Naive thymus-derived CD8-positive, alpha-beta T cell (primary cell): ENCODE data around the gene OR10P1. TPM values are rescaled to one million over a fixed set of nuclear protein-coding genes. Genes with fewer than 3 reads are reported as not detected.
"Not testable (repeated sequence)": the region's sequence is repeated elsewhere in the genome, so short reads cannot be mapped to it uniquely, and the experiment has no call there.

Experiments
- ATAC-seq, 2 donors: fragments of 150-1000 bp; cut with Tn5 transposase in 1 of 2; sonication (Bioruptor Pico), chemical (Tn5 transposase) in 1 of 2; 1 replicate in 1 of 2; 2 replicates in 1 of 2; pipeline ENCODE4 v1.10.0; 2021; ENCODE audit warnings: mild to moderate bottlenecking in 2 of 2, moderate library complexity in 2 of 2
- POLR2A ChIA-PET: fragments of 350-600 bp; sonication (Branson Sonifier 250); formaldehyde crosslinking; loops from one replicate; lab custom pipeline; 2021; ENCODE audit warnings: antibody characterized with exemption; lab: Charles Lee
- DNase-seq, 10 donors: peaks; one replicate each; pipeline versions ENCODE4 v3.0.0 to v3.0.0-alpha.2; 2020 to 2022
- H3K27ac Mint-ChIP-seq, 10 donors: one replicate each; pipeline ENCODE4 v1.8.0; 2020 to 2022; ENCODE audit warnings: mild to moderate bottlenecking in 10 of 10, mixed read lengths in 10 of 10, moderate library complexity in 4 of 10, inconsistent platforms in 1 of 10
- H3K27me3 Mint-ChIP-seq, 5 donors: one replicate each; pipeline ENCODE4 v1.8.0; 2021 to 2022; ENCODE audit warnings: mixed read lengths in 5 of 5
- H3K36me3 Mint-ChIP-seq, 3 donors: one replicate each; pipeline ENCODE4 v1.8.0; 2020 to 2022; ENCODE audit warnings: mixed read lengths in 3 of 3, mild to moderate bottlenecking in 2 of 3, inconsistent platforms in 1 of 3
- H3K4me1 Mint-ChIP-seq, 4 donors: one replicate each; pipeline ENCODE4 v1.8.0; 2021 to 2022; ENCODE audit warnings: mixed read lengths in 4 of 4
- H3K4me3 Mint-ChIP-seq, 10 donors: one replicate each; pipeline ENCODE4 v1.8.0; 2020 to 2022; ENCODE audit warnings: mild to moderate bottlenecking in 10 of 10, mixed read lengths in 10 of 10, moderate library complexity in 6 of 10, inconsistent platforms in 1 of 10
- H3K9me3 Mint-ChIP-seq, 9 donors: one replicate each; pipeline ENCODE4 v1.8.0; 2020 to 2022; ENCODE audit warnings: mixed read lengths in 9 of 9, mild to moderate bottlenecking in 3 of 9, inconsistent platforms in 1 of 9, moderate library complexity in 1 of 9
- polyA plus RNA-seq, 3 donors: library from polyadenylated mRNA; unstranded; fragments of 300-500 nt; fragmentation: Illumina TruSeq; gene quantifications; one replicate each; pipeline ENCODE4 v1.2.3, GENCODE V29; 2021
- total RNA-seq, 8 experiments: library from RNA in 2 of 8; stranded (reverse) in 2 of 8; gene quantifications; one replicate each; pipeline ENCODE4 v1.2.3 and lab custom pipeline; 2021 to 2026

The OR10P1 gene
- total and polyA plus RNA-seq, 5 experiments from 2014 or later, result not detected

GRCh38 chr12:55633151-55633550, 3.5 kb upstream of the OR10P1 start:
- Mint-ChIP-seq H3K36me3 (no peaks in the 10 kb centered on the region), H3K27me3 (peaks cover 10 to 27% (median 18%) of the 10 kb centered on the region in 5 donors), H3K9me3 (no peaks in the 10 kb centered on the region), H3K4me3 (no peak overlapping the region), H3K4me1 (peaks cover 5 to 15% (median 12%) of the 10 kb centered on the region in 4 donors), H3K27ac (no peak overlapping the region)
- DNase-seq (no peak), ATAC-seq (no peak)
- POLR2A ChIA-PET, result interaction anchor here (0.8 kb wide), 1 partner anchor 14 kb away, joined by 5 read pairs; no protein-coding TSS in a partner anchor

DNA sequence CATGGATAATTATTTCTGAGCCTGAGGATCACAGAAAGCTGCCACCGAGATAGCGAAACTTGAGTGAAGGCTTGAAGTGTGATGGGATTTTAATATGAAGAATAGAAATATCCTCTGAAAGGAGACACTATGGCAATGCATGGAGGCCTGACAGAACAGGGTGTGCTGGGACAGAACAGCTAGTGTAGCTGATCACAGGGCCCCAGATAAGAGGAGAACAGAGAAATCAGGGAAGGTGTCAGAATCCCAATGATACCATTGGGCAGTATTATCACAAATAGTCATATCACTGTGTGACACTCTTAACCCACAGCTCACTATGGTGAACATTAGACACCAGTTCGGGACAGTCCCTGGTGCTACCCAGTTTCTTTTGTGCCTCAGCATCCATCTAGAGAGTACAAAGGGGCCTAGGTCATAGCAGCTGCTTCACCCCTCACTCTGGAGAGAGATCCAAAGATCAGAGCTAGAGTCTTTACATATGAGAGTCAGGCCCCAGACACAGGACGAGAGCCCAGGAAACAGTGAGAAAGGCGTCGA, 506 bp upstream of the OR10P1 start:
- Mint-ChIP-seq H3K27me3 (peaks cover 6 to 26% (median 16%) of the 10 kb centered on the region in 5 donors), H3K9me3 (no peaks in the 10 kb centered on the region), H3K4me1 (peaks cover 5 to 9% (median 8%) of the 10 kb centered on the region in 4 donors), H3K27ac (peak overlapping the region in 1 of 10 donors; percentile 23), H3K4me3 (no peak overlapping the region), H3K36me3 (no peaks in the 10 kb centered on the region)
- POLR2A ChIA-PET, result no interaction called here
- DNase-seq (no peak), ATAC-seq (no peak)

- no peaks in the 10 kb centered on the region for H3K9me3 Mint-ChIP-seq
- DNase-seq (peak in 4 of 10 donors; percentile 8 to 39 (median 31)), ATAC-seq (peak; percentile 87 to 88)
- H3K36me3 Mint-ChIP-seq, result no peaks in the 10 kb centered on the region
- peaks cover 12 to 20% (median 15%) of the 10 kb centered on the region in 4 donors for H3K4me1 Mint-ChIP-seq
- POLR2A ChIA-PET, result no interaction called here
- H3K27ac Mint-ChIP-seq, result peak overlapping the region in 6 of 10 donors; percentile 1 to 91 (median 77)
- peaks cover 6 to 22% (median 15%) of the 10 kb centered on the region in 5 donors for H3K27me3 Mint-ChIP-seq
- H3K4me3 Mint-ChIP-seq, result peak overlapping the region in 9 of 10 donors; percentile 2 to 72 (median 31)
These were observed 775 bp downstream of the OR10P1 start for GRCh38 chr12:55637467-55637866.

DNA sequence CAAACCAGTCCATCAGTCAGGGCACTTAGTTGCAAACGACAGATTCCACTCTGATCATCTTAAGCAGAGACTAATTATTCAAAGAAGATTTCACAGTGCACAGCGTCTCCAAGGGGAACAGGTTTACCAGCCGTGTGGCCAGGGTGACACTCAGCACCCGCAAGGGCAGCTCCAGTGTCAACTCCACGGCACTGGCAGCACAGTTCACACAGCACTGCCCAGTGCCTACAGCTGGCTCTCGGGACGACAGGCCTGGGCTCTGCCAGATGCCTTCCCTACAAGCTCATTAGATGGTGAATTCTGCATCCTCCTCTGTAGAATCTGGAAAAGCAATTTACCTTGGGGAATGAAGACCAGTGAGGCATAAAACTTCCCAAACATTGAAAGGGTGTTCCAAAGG, 4.9 kb downstream of the OR10P1 start:
- no peak overlapping the region for H3K4me3 Mint-ChIP-seq
- peaks cover 19 to 39% (median 31%) of the 10 kb centered on the region in 4 donors for H3K4me1 Mint-ChIP-seq
- DNase-seq (no peak), ATAC-seq (no peak)
- H3K9me3 Mint-ChIP-seq, result no peaks in the 10 kb centered on the region
- H3K27ac Mint-ChIP-seq, result peak overlapping the region in 1 of 10 donors; percentile 18
- no peaks in the 10 kb centered on the region for H3K36me3 Mint-ChIP-seq
- POLR2A ChIA-PET, result no interaction called here
- H3K27me3 Mint-ChIP-seq, result peaks cover 5 to 14% (median 10%) of the 10 kb centered on the region in 5 donors

DNA sequence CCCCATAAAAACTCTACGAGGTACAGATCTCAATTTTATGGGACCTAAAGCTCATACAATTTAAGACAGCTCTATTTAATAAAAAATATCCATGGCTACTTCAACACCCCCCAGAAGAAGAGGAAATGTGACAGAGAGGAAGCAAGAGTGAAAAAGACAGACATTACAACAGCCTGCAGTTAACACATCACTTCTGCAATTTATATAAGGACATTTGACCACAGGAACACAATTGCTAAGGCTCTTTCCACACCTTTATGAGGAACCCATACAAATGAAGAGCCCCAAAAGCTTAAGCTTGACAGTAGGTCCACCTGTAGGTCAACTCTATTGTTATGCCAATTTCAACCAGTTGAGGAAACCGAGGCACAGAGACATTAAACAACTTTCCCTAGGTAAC, 5.6 kb downstream of the OR10P1 start:
- Mint-ChIP-seq H3K4me3 (peak overlapping the region in 2 of 10 donors; percentile 13 to 38), H3K27ac (peak overlapping the region in 1 of 10 donors; percentile 18), H3K27me3 (peaks cover 3 to 9% (median 5%) of the 10 kb centered on the region in 5 donors), H3K9me3 (no peaks in the 10 kb centered on the region), H3K4me1 (peaks cover 21 to 37% (median 30%) of the 10 kb centered on the region in 4 donors), H3K36me3 (no peaks in the 10 kb centered on the region)
- DNase-seq (no peak), ATAC-seq (no peak)
- POLR2A ChIA-PET, result no interaction called here

DNA sequence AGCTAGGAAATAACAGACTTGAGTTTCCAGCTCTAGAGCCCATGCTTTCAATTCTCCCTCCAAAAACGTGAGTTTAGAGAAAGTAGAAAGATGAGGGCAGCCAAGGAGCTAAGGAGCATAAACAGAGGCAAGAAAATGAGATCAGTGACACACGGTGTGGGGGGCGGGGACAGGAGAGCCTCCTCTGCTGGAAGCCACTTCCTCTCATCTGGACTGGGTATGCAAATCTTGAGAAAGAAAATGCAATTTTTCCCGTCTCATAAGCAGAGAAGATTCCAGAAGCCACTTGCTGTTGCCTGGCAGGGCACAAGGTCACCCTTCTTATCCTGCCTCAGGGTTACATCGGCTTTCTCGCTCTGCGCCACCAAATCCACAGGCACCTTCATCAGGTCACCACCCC, 6.0 kb downstream of the OR10P1 start:
- no peaks in the 10 kb centered on the region for H3K36me3 Mint-ChIP-seq
- no peak overlapping the region for H3K4me3 Mint-ChIP-seq
- no peaks in the 10 kb centered on the region for H3K9me3 Mint-ChIP-seq
- H3K27me3 Mint-ChIP-seq, result peaks cover 0 to 5% (median 1%) of the 10 kb centered on the region in 5 donors
- H3K4me1 Mint-ChIP-seq, result peaks cover 17 to 33% (median 26%) of the 10 kb centered on the region in 4 donors
- ATAC-seq, result no peak
- peak overlapping the region in 2 of 10 donors; percentile 18 to 37 for H3K27ac Mint-ChIP-seq
- POLR2A ChIA-PET, result no interaction called here
- DNase-seq, result no peak

DNA sequence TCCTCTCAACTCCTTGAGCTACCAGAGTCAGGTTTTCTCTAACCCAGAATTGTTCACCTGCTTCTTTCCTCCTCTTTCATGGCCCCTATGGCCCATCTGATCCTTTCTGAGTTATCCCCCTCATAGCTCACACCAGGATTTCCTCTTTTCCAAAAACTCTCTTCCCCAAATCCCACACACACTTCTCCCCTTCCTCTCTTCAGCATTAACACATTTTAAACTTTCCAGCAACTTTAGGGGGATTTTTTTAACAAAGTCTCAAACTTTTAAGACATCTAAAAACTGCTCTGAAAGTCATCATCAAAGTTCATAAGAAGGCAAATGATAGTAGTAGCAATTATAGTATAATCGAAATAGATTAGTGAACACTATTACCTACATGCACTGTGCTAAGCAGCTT, 7.9 kb downstream of the OR10P1 start:
- H3K27ac Mint-ChIP-seq, result peak overlapping the region in 2 of 10 donors; percentile 41 to 53
- ATAC-seq (no peak), DNase-seq (no peak)
- POLR2A ChIA-PET, result no interaction called here
- H3K27me3 Mint-ChIP-seq, result no peaks in the 10 kb centered on the region
- H3K4me3 Mint-ChIP-seq, result no peak overlapping the region
- H3K36me3 Mint-ChIP-seq, result no peaks in the 10 kb centered on the region
- H3K4me1 Mint-ChIP-seq, result peaks cover 16 to 32% (median 26%) of the 10 kb centered on the region in 4 donors
- no peaks in the 10 kb centered on the region for H3K9me3 Mint-ChIP-seq

DNA sequence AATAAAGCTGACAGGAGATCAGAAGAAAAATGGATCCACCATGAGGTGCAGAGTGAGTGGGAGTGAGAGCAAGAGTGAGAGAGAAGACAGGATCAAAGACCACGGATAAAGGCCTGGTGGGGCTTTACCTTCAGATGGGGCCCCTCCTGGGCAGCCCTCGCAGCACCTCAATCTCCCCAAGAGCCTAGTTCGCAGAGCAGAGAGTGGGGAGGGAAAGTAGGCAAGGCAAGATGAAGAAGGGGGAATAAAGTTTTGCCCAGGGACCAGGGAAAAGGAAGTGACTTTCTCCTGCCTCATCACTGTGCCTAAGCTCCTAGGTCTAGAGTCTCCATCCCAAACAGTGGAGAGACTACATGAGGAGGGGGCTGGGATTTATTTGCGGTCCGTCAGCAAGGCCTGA, 10.3 kb downstream of the OR10P1 start:
- POLR2A ChIA-PET, result interaction anchor here (1.4 to 1.7 kb wide), 2 partner anchors 9 to 14 kb away, joined by 5 to 21 read pairs; no protein-coding TSS in a partner anchor
- Mint-ChIP-seq H3K9me3 (no peaks in the 10 kb centered on the region), H3K27me3 (no peaks in the 10 kb centered on the region), H3K4me1 (peaks cover 14 to 32% (median 24%) of the 10 kb centered on the region in 4 donors), H3K27ac (peak overlapping the region in 9 of 10 donors; percentile 82 to 92 (median 88)), H3K4me3 (peak overlapping the region in 3 of 10 donors; percentile 21 to 39 (median 26)), H3K36me3 (no peaks in the 10 kb centered on the region)
- DNase-seq (no peak), ATAC-seq (no peak)

GRCh38 chr12:55650620-55651298, 14.1 kb downstream of the OR10P1 start:
- POLR2A ChIA-PET, ATAC-seq, H3K9me3 Mint-ChIP-seq, H3K27me3 Mint-ChIP-seq, H3K4me3 Mint-ChIP-seq, DNase-seq, H3K36me3 Mint-ChIP-seq: not testable (repeated sequence)
- Mint-ChIP-seq H3K27ac (peak overlapping the region in 1 of 10 donors; percentile 13), H3K4me1 (peaks cover 12 to 26% (median 18%) of the 10 kb centered on the region in 4 donors)

GRCh38 chr12:55651299-55651683, 14.6 kb downstream of the OR10P1 start:
- Mint-ChIP-seq H3K27me3 (no peaks in the 10 kb centered on the region), H3K4me1 (peaks cover 10 to 23% (median 14%) of the 10 kb centered on the region in 4 donors), H3K4me3 (no peak overlapping the region), H3K36me3 (no peaks in the 10 kb centered on the region), H3K27ac (no peak overlapping the region), H3K9me3 (no peaks in the 10 kb centered on the region)
- no peak for ATAC-seq
- POLR2A ChIA-PET, result no interaction called here
- no peak for DNase-seq

DNA sequence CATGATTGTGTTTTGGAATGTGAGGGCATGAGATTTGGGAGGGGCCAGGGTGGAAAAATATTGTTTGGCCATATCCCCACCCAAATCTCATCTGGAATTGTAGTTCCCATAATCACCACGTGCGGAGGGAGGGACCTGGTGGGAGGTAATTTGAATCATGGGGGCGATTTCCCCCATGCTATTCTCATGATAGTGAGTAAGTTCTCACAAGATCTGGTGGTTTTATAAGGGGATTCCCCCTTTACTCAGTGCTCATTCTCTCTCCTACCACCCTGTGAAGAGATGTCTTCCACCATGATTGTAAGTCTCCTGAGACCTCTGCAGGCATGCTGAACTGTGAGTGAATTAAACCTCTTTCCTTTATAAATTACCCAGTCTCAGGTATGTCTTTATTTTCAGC, 15.7 kb downstream of the OR10P1 start:
- no peak for DNase-seq
- peaks cover 4 to 23% (median 9%) of the 10 kb centered on the region in 4 donors for H3K4me1 Mint-ChIP-seq
- POLR2A ChIA-PET, result no interaction called here

DNA sequence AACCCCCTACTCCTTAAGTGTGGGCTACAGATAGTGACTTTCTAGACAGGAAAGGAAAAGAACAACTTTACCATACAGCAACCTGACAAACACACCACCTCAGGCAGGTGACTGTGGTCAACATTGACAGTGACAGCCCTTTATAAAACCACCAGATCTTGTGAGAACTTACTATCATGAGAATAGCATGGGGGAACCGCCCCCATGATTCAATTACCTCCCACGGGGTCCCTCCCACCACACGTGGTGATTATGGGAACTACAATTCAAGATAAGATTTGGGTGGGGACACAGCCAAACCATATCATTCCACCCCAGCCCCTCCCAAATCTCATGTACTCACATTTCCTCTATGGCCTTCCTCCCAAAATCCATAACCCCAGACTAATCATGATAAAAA, 16.3 kb downstream of the OR10P1 start:
- Mint-ChIP-seq H3K36me3 (no peaks in the 10 kb centered on the region), H3K4me1 (peaks cover 4 to 23% (median 9%) of the 10 kb centered on the region in 4 donors), H3K4me3 (no peak overlapping the region), H3K27me3 (peaks cover 0 to 2% (median 0%) of the 10 kb centered on the region in 5 donors), H3K27ac (peak overlapping the region in 1 of 10 donors; percentile 19), H3K9me3 (no peaks in the 10 kb centered on the region)
- DNase-seq, result peak in 2 of 10 donors; percentile 6 to 16
- ATAC-seq, result peak in 1 of 2 donors; percentile 60
- POLR2A ChIA-PET, result no interaction called here

More for the DNA sequence above, 15.7 kb downstream of the OR10P1 start:
- no peaks in the 10 kb centered on the region for H3K9me3 Mint-ChIP-seq
- peaks cover 0 to 2% (median 0%) of the 10 kb centered on the region in 5 donors for H3K27me3 Mint-ChIP-seq
- H3K27ac Mint-ChIP-seq, result no peak overlapping the region
- no peak overlapping the region for H3K4me3 Mint-ChIP-seq
- H3K36me3 Mint-ChIP-seq, result no peaks in the 10 kb centered on the region
- peak; percentile 64 to 71 for ATAC-seq
